Measurements from ENCODE around the gene RAPGEF2. TPM values are rescaled to one million over a fixed set of nuclear protein-coding genes. Genes with fewer than 3 reads are reported as not detected.

The RAPGEF2 gene
- total and polyA plus RNA-seq, 2 donors (not counting 3 experiments of a cell fraction or from before 2014, with no cell fraction given): 28.7 to 55.2 TPM

DNA sequence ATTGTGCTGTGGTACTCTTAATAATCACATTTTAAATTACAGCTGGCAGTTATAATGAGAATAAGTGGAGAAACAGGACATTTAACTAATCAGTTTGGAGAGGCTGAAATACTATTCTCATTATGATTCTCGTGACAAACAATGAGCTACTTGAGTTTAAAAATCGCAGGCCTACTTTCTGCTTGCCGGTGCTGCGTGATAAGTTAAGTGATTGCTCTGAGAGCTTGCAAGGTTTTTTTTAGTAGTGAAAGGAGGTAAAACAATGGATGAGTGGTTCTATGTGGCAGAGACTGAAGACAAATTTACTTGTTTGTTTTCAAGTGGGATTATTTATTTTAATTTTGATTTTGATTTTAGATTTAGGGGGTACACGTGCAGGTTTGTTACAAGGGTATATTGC, 114.0 kb downstream of the RAPGEF2 start:
- no peak overlapping the region for H3K27ac ChIP-seq (ENCODE audit: insufficient read depth, low read depth, low read length)
- intact Hi-C loops (cut with micrococcal nuclease): no loop called here

More for the DNA sequence above, 114.0 kb downstream of the RAPGEF2 start:
- DNase-seq (ENCODE audit: low read depth, low spot score) (no peak), FAIRE-seq (no peak)
- ChIA-PET POLR2A (no interaction called here), CTCF (interaction anchor here (1.3 to 2.6 kb wide), 4 partner anchors 10 to 14 kb away, joined by 4 to 9 read pairs (median 6); no protein-coding TSS in a partner anchor)
- Histone ChIP-seq H2AFZ (ENCODE audit: low read depth, low read length) (no peak overlapping the region), H4K20me1 (replicated peaks; ENCODE audit: control insufficient read depth, extremely low read depth, insufficient read depth, low read length) (no peaks in the 10 kb centered on the region), H3K9ac (replicated peaks; ENCODE audit: extremely low read depth, insufficient read depth, low read length) (no peak overlapping the region), H3K4me1 (ENCODE audit: control insufficient read depth, extremely low read depth, insufficient read depth, low read length) (no peaks in the 10 kb centered on the region), H3K36me3 (ENCODE audit: control insufficient read depth in 2 of 2, extremely low read depth in 1 of 2, insufficient read depth in 2 of 2, low read length in 2 of 2) (no peaks in the 10 kb centered on the region), H3K9me1 (replicated peaks; ENCODE audit: control insufficient read depth, extremely low read depth, insufficient read depth, low read length) (no peaks in the 10 kb centered on the region), H3K4me3 (replicated peaks in 1 of 3; ENCODE audit: insufficient read depth in 1 of 3, low read depth in 1 of 3, low read length in 3 of 3) (no peak overlapping the region), H3K79me2 (ENCODE audit: control insufficient read depth, insufficient read depth, low read length) (peaks cover 44% of the 10 kb centered on the region), H3K9me3 (replicated peaks; ENCODE audit: control insufficient read depth, insufficient read depth, low read length) (no peaks in the 10 kb centered on the region), H3K4me2 (ENCODE audit: insufficient read depth, low read length) (no peak overlapping the region), H3K27me3 (ENCODE audit: control insufficient read depth in 2 of 2, insufficient read depth in 2 of 2, low read length in 2 of 2) (no peaks in the 10 kb centered on the region)
- dilution Hi-C loops (cut with MboI; ENCODE audit: extremely low pct_ligation_motif_present, low sequenced_read_pairs): no loop called here
- BruUV-seq (replicated peaks): no TSS peak
- TF ChIP-seq POLR2A (IDR thresholded peaks at IDR 0.05; ENCODE audit: low read depth, low read length) (no peak), POLR2AphosphoS5 (IDR thresholded peaks at IDR 0.05; ENCODE audit: insufficient read depth, low read depth, low read length) (no peak), CTCF (IDR thresholded peaks at IDR 0.05; ENCODE audit: extremely low read depth in 1 of 2, insufficient read depth in 1 of 2, low read depth in 1 of 2, low read length in 2 of 2) (no peak), JUN (IDR thresholded peaks at IDR 0.05; ENCODE audit: borderline replicate concordance, insufficient read depth, insufficient read length, low read depth) (no peak), FOS (IDR thresholded peaks at IDR 0.05; ENCODE audit: borderline replicate concordance, insufficient read depth, low read length) (no peak), MYC (IDR thresholded peaks at IDR 0.05; ENCODE audit: low read depth, low read length) (no peak), EZH2 (IDR thresholded peaks at IDR 0.05; ENCODE audit: borderline replicate concordance, low read depth, low read length, severe bottlenecking) (no peak), GATA2 (IDR thresholded peaks at IDR 0.05; ENCODE audit: insufficient read depth, insufficient read length, low read depth, low read length) (no peak)
- TF ChIP-seq, protein P1, sequence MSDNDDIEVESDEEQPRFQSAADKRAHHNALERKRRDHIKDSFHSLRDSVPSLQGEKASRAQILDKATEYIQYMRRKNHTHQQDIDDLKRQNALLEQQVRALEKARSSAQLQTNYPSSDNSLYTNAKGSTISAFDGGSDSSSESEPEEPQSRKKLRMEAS (IDR thresholded peaks at IDR 0.05; ENCODE audit: insufficient read depth, insufficient read length): no peak
